GM12801 (cell line): ENCODE measurements around the gene KRTAP2-1.

Source experiments
- CTCF ChIP-seq: IDR thresholded peaks from one replicate; pipeline ENCODE4 v1.5.1; 2011; ENCODE audit warnings: control low read depth; ENCODE audit not compliant: insufficient read length; ENCODE audit errors: extremely low read depth

The KRTAP2-1 gene

GRCh38 chr17:41010441-41010840 is 36.7 kb downstream of the KRTAP2-1 start:
- TF ChIP-seq CTCF: no peak

- TF ChIP-seq CTCF: no peak
These were observed 37.2 kb downstream of the KRTAP2-1 start for GRCh38 chr17:41009936-41010335.

- TF ChIP-seq CTCF: no peak
These were observed 37.8 kb downstream of the KRTAP2-1 start for GRCh38 chr17:41009301-41009760.

- TF ChIP-seq CTCF: no peak
These were observed 38.3 kb downstream of the KRTAP2-1 start, which contains the start of gene KRTAP3-1 for GRCh38 chr17:41008811-41009210. Gene KRTAP3-1, minus strand, starts transcription at chr17:41009128. Its CDS starts 54 bp downstream, at chr17:41009074.

- no peak for TF ChIP-seq CTCF
These were observed 42.7 kb downstream of the KRTAP2-1 start for GRCh38 chr17:41004397-41004796.

GRCh38 chr17:41003926-41004325 is 43.2 kb downstream of the KRTAP2-1 start:
- no peak for TF ChIP-seq CTCF

- TF ChIP-seq CTCF: no peak
These were observed 44.3 kb downstream of the KRTAP2-1 start for GRCh38 chr17:41002814-41003213.
